A673 (cell line): Measurements from ENCODE around the gene MROH2A. TPM values are rescaled to one million over a fixed set of nuclear protein-coding genes. Genes with fewer than 3 reads are reported as not detected.

Experiments
- BruUV-seq: library from RNA; stranded (reverse); fragments of 400-500 nt; replicated peaks from 2 replicates; lab custom pipeline; 2021; lab: Mats Ljungman, UMichigan
- CTCF ChIA-PET: fragments of 300-600 bp; sonication (Branson Sonifier 250); formaldehyde crosslinking; loops from one replicate; lab custom pipeline; 2022; ENCODE audit warnings: antibody characterized with exemption; lab: Charles Lee
- POLR2A ChIA-PET: fragments of 300-600 bp; sonication (Branson Sonifier 250); formaldehyde crosslinking; loops from one replicate; lab custom pipeline; 2022; ENCODE audit warnings: antibody characterized with exemption; ENCODE audit not compliant: low non-redundant PET; lab: Charles Lee
- DNase-seq: peaks from one replicate; pipeline ENCODE4 v3.0.0-alpha.2; 2015; ENCODE audit warnings: low spot score
- H3K27ac ChIP-seq: fragments of 200-600 bp; sonication (generic); 2 replicates; pipeline ENCODE4 v1.5.1; 2016; ENCODE audit warnings: mixed run types, low read depth, mild to moderate bottlenecking, mixed read lengths, antibody characterized with exemption, low read length; ENCODE audit not compliant: poor library complexity, severe bottlenecking
- H3K27me3 ChIP-seq: fragments of 200-600 bp; sonication (generic); replicated peaks from 2 replicates; pipeline ENCODE4 v1.6.1; 2017; ENCODE audit warnings: mixed run types, low read depth, mild to moderate bottlenecking, mixed read lengths, antibody characterized with exemption, low read length; ENCODE audit not compliant: insufficient read depth, poor library complexity
- H3K36me3 ChIP-seq: fragments of 200-600 bp; sonication (generic); 2 replicates; pipeline ENCODE4 v1.6.1; 2016; ENCODE audit warnings: mixed run types, mild to moderate bottlenecking, mixed read lengths, antibody characterized with exemption, low read length; ENCODE audit not compliant: insufficient read depth, poor library complexity, severe bottlenecking
- H3K4me1 ChIP-seq: fragments of 200-600 bp; sonication (generic); 2 replicates; pipeline ENCODE4 v1.6.1; 2017; ENCODE audit warnings: mixed run types, mild to moderate bottlenecking, mixed read lengths, antibody characterized with exemption, low read length; ENCODE audit not compliant: insufficient read depth, poor library complexity, severe bottlenecking
- H3K4me3 ChIP-seq: fragments of 200-600 bp; sonication (generic); 2 replicates; pipeline ENCODE4 v1.5.1; 2016; ENCODE audit warnings: low read depth, mixed run types, mild to moderate bottlenecking, mixed read lengths, low read length; ENCODE audit not compliant: poor library complexity, severe bottlenecking
- H3K9me3 ChIP-seq: fragments of 200-600 bp; sonication (generic); 2 replicates; pipeline ENCODE4 v1.6.1; 2016; ENCODE audit warnings: mixed run types, low read depth, mild to moderate bottlenecking, mixed read lengths, antibody characterized with exemption, low read length; ENCODE audit not compliant: poor library complexity, severe bottlenecking
- EZH2 ChIP-seq: fragments of 200-600 bp; sonication (generic); IDR thresholded peaks from 2 replicates; pipeline ENCODE4 v1.6.1; 2017; ENCODE audit warnings: borderline replicate concordance, low read depth, mild to moderate bottlenecking, mixed read lengths, antibody characterized with exemption, low read length; ENCODE audit not compliant: poor library complexity, severe bottlenecking
- intact Hi-C: fragments of 100-400 bp; cut with micrococcal nuclease; formaldehyde crosslinking; loops from one replicate; pipeline ENCODE4 v1.10.0; 2022; ENCODE audit not compliant: unreplicated experiment
- total RNA-seq: library from RNA; stranded (reverse); gene quantifications from 2 replicates; pipeline ENCODE4 v1.2.3, GENCODE V29; 2021
- TF ChIP-seq, protein P1 (sequence below): fragments of 300-800, 200-600 bp; sonication (generic); conservative IDR thresholded peaks from 2 replicates; pipeline ENCODE4 v1.5.1; 2017; ENCODE audit warnings: low read depth, mild to moderate bottlenecking, antibody characterized with exemption, low read length, moderate library complexity, mixed read lengths

The MROH2A gene
- total RNA-seq, 1 experiment from 2014 or later = 1.3 TPM

DNA sequence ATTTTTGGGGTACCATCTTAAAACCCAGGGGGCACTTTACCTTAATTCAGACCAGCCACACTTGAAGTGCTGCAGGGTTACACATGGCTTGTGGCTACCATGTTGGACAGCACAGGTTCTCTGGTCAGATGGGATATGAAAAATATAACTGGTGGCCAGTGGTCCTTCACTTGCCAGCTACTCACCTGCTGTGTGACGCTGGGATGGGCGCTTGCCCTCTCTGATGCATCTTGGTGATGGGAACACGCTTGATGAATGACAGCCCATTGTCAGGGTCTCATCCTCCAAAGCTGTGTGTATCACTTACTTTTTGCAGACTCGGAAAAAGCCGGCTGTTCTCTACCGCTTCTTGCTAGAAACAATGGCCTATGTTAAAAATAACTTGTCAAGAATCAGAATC is 53.7 kb downstream of the MROH2A start:
- H3K9me3 ChIP-seq = no peaks in the 10 kb centered on the region
- no peak overlapping the region for H3K27ac ChIP-seq
- H3K4me1 ChIP-seq = no peaks in the 10 kb centered on the region
- H3K36me3 ChIP-seq = peaks cover 33% of the 10 kb centered on the region
- no peaks in the 10 kb centered on the region for H3K27me3 ChIP-seq
- ChIA-PET POLR2A (no interaction called here), CTCF (interaction anchor here (0.6 kb wide), 2 partner anchors 10 to 729 kb away, joined by 4 to 14 read pairs; no protein-coding TSS in a partner anchor)
- intact Hi-C loops = loop anchor here (5.0 kb wide), 1 partner anchor 385 kb away; no protein-coding TSS in a partner anchor
- no peak overlapping the region for H3K4me3 ChIP-seq
- no peak for TF ChIP-seq EZH2
- TF ChIP-seq, protein P1, sequence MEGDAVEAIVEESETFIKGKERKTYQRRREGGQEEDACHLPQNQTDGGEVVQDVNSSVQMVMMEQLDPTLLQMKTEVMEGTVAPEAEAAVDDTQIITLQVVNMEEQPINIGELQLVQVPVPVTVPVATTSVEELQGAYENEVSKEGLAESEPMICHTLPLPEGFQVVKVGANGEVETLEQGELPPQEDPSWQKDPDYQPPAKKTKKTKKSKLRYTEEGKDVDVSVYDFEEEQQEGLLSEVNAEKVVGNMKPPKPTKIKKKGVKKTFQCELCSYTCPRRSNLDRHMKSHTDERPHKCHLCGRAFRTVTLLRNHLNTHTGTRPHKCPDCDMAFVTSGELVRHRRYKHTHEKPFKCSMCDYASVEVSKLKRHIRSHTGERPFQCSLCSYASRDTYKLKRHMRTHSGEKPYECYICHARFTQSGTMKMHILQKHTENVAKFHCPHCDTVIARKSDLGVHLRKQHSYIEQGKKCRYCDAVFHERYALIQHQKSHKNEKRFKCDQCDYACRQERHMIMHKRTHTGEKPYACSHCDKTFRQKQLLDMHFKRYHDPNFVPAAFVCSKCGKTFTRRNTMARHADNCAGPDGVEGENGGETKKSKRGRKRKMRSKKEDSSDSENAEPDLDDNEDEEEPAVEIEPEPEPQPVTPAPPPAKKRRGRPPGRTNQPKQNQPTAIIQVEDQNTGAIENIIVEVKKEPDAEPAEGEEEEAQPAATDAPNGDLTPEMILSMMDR = no peak
- no TSS peak for BruUV-seq
- DNase-seq = no peak

DNA sequence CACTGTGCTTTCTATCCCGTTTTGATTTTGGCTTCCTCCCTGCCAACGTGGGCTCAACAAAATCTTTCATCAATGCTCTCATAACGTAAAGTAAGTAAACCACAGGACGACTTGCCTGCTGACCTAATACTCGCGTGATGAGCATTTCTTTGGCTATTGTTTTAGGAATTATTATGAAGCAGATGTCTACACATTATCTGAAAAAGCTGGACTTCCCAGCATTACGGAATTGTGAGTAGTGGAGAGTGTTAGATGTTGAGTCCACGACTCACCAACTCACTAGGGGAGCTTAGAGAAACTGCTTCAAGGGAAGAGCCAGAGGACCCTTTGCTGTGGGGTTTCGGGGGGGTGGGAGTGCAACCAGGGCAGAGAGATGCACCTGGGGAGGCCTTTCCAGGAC is 54.3 kb downstream of the MROH2A start:
- no peak overlapping the region for H3K4me3 ChIP-seq
- BruUV-seq = no TSS peak
- no peaks in the 10 kb centered on the region for H3K27me3 ChIP-seq
- H3K27ac ChIP-seq = no peak overlapping the region
- TF ChIP-seq, protein P1 = no peak
- no peak for TF ChIP-seq EZH2
- intact Hi-C loops = loop anchor here (5.0 kb wide), 1 partner anchor 385 kb away; no protein-coding TSS in a partner anchor
- no peaks in the 10 kb centered on the region for H3K4me1 ChIP-seq
- ChIA-PET POLR2A (no interaction called here), CTCF (interaction anchor here (0.6 to 1.3 kb wide), 3 partner anchors 10 to 730 kb away, joined by 4 to 14 read pairs (median 8); no protein-coding TSS in a partner anchor)
- no peak for DNase-seq
- no peaks in the 10 kb centered on the region for H3K9me3 ChIP-seq
- H3K36me3 ChIP-seq = peaks cover 39% of the 10 kb centered on the region

DNA sequence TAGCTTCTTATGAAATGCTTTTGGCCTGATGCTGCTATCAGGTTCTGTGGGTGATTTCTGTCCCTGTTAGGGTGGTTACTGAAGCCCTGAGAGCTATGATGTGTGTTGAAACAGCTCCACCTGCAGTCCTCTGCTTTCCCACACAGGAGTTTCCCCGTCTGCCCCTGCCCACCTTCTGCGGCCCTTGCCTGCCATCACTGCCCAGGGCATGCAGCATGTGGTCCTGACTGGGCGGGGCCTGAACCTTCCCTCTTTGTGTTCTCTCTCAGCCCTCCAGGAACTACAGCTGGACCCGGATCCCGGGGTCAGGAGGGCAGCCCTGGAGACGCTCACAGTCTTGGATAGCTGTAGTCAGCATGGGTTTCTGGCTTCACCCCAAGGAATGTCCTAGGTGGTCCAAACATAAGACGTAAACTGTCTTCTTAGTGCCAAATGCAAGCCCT is 54.8 kb downstream of the MROH2A start:
- ChIA-PET POLR2A (no interaction called here), CTCF (interaction anchor here (1.3 kb wide), 1 partner anchor 384 kb away, joined by 8 read pairs; no protein-coding TSS in a partner anchor)
- no peaks in the 10 kb centered on the region for H3K9me3 ChIP-seq
- peak overlapping the region; percentile 33 for H3K27ac ChIP-seq
- no peak overlapping the region for H3K4me3 ChIP-seq
- H3K36me3 ChIP-seq = peaks cover 44% of the 10 kb centered on the region
- H3K4me1 ChIP-seq = no peaks in the 10 kb centered on the region
- intact Hi-C loops = loop anchor here (5.0 kb wide), 1 partner anchor 386 kb away; no protein-coding TSS in a partner anchor
- no peaks in the 10 kb centered on the region for H3K27me3 ChIP-seq
- DNase-seq = peak; percentile 34
- TF ChIP-seq EZH2 = no peak
- TF ChIP-seq, protein P1 = peak; percentile 54
- BruUV-seq = no TSS peak
